A673 (cell line): ENCODE data around the gene EMP3.

Experiments
- CTCF ChIP-seq: fragments of 300-800, 200-600 bp; sonication (generic); conservative IDR thresholded peaks from 2 replicates; pipeline ENCODE4 v1.5.1; 2017; ENCODE audit warnings: low read depth, mild to moderate bottlenecking, antibody characterized with exemption, low read length, moderate library complexity, mixed read lengths
- EZH2 ChIP-seq: fragments of 200-600 bp; sonication (generic); IDR thresholded peaks from 2 replicates; pipeline ENCODE4 v1.6.1; 2017; ENCODE audit warnings: borderline replicate concordance, low read depth, mild to moderate bottlenecking, mixed read lengths, antibody characterized with exemption, low read length; ENCODE audit not compliant: poor library complexity, severe bottlenecking

DNA sequence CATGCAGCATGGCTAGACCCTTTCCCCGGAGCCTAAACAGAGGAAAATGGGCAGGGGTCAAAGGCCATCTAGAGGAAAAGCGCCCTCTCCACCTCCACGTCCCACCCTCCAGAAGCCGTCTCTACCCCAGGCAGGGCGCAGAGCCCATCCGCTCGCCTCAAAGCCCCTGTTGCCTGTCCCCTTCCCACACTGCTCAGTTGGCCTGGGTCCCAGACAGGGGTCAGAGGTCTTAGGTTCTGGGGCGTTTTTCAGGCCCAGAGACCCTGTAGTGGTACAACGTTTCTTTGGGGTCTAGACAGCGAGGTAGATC lies 38.1 kb downstream of the EMP3 start:
- TF ChIP-seq CTCF (no peak), EZH2 (no peak)
